Measurements from ENCODE around the gene CFAP45.

CFAP45 gene

DNA sequence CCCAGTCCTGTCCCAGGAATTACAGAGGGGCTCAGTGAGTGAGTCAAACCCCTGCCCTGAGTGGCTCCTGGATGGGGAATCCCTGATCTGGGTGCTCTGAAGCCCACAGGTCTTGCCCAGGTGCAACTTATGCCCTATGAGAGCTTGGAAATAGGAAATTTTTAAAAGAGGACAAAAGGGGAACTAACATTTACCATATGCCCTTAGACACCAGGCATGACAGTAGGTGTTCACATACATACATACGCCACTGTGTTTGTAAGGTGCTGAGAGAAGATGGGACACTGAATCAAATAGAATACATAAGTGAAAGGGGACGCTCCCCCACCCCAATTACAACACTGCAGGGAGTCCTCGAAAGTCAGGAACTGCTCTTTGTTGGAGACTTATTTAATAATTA, 1.4 kb downstream of the CFAP45 start:
- TF ChIP-seq, protein P1, sequence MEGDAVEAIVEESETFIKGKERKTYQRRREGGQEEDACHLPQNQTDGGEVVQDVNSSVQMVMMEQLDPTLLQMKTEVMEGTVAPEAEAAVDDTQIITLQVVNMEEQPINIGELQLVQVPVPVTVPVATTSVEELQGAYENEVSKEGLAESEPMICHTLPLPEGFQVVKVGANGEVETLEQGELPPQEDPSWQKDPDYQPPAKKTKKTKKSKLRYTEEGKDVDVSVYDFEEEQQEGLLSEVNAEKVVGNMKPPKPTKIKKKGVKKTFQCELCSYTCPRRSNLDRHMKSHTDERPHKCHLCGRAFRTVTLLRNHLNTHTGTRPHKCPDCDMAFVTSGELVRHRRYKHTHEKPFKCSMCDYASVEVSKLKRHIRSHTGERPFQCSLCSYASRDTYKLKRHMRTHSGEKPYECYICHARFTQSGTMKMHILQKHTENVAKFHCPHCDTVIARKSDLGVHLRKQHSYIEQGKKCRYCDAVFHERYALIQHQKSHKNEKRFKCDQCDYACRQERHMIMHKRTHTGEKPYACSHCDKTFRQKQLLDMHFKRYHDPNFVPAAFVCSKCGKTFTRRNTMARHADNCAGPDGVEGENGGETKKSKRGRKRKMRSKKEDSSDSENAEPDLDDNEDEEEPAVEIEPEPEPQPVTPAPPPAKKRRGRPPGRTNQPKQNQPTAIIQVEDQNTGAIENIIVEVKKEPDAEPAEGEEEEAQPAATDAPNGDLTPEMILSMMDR (conservative IDR thresholded peaks at IDR 0.05; ENCODE audit: low read depth, low read length): no peak
- DNase-seq (ENCODE audit: low read depth): no peak

DNA sequence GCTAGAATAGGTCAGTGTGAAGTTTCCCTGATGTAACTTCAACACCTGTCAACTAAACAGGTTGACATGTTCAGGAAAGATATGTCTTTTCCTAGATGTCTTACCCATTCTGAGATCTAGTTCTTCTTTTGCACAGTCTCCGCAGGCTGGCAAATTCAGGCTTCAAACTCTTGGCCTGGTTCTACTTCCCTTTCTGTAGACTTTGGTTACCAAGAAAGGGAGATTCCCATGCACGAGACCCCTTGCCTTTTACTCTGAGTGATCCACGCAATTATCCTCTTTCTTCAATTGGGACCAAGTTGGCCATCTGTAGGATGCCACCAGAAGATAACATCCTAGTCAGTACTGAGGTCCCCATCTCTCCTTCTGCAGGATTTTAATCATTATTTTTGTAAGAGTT, 2.0 kb downstream of the CFAP45 start:
- H3K4me3 ChIP-seq (ENCODE audit: low read length): no peak overlapping the region
- TF ChIP-seq, protein P1 (conservative IDR thresholded peaks at IDR 0.05; ENCODE audit: low read depth, low read length): no peak
- no peak for DNase-seq (ENCODE audit: low read depth)

More for the DNA sequence above, 1.4 kb downstream of the CFAP45 start:
- H3K4me3 ChIP-seq (ENCODE audit: low read length): no peak overlapping the region

DNA sequence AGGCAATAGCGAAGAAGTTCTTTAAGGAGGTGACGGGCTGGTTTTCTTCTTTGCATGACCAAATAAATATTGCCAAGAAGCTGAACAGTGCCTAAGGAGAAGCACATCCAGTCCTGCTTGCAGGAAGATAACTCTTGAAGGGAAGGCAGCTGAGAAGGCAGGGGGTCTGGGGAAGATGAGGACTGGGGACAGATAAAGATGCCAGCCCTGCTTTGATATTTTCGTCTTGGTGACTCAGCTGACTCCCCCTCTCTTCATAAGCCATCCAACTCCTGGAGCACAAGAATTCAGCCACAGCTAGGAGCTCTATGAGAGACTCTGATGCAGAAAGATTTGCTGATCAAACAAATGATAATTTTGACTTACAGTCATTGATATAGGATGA, 3.4 kb downstream of the CFAP45 start:
- H3K4me3 ChIP-seq (ENCODE audit: low read length): no peak overlapping the region
- TF ChIP-seq, protein P1 (conservative IDR thresholded peaks at IDR 0.05; ENCODE audit: low read depth, low read length): no peak
- DNase-seq (ENCODE audit: low read depth): no peak

DNA sequence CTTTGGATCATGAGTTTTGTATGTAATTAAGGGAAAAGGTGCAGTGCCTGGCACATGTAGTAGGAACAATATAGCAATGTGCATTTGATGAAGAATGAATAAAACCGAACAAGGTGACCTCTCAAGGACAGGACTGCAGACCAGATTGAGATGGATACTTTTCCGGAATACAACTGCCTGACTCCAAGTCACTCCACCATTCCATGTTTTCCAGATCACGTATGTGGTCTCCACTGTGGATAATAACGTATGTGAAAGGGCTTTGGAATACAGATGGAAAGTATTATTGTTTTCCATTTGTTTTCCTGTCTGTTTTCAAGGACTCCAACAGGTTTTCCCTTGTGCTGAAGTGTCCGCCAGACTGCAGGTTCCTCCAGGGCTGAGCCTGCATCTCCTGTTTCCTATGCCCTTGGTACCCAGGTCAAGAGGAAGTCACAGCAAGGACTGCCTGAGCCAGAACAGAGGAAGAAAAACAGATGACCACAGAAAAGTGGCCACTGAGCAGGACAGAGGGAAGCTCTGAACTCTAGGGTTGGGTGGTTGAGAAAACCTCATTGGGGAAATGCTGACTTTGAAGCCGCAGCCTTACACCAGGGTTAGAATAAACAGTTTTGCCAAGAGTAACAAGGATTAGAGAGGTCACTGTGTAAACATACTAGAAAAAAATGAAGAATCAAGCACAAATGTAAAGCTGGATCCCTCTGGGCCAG, 4.0 kb downstream of the CFAP45 start:
- TF ChIP-seq, protein P1 (conservative IDR thresholded peaks at IDR 0.05; ENCODE audit: low read depth, low read length): no peak
- H3K4me3 ChIP-seq (ENCODE audit: low read length): no peak overlapping the region
- DNase-seq (ENCODE audit: low read depth): no peak

DNA sequence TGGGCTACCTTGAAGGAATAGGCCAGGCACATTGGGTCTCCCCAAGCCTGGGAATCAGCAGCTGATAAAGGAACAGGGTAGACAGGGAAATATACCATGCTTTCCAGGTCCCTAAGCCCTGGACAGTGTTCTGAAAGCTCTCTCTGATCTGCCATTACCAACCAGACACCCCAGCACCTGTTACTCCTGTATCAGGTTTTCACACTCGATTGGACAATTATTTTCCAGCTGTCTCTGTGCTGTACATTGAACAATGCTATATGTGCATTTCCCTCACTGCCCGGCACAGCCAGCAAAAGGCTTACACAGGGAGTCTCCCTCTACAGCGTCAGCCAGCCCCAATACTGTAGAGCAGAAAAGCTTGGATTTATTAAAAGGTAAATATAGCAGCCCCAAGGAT, 4.7 kb downstream of the CFAP45 start:
- no peak overlapping the region for H3K4me3 ChIP-seq (ENCODE audit: low read length)
- TF ChIP-seq, protein P1 (conservative IDR thresholded peaks at IDR 0.05; ENCODE audit: low read depth, low read length): no peak
- DNase-seq (ENCODE audit: low read depth): no peak

DNA sequence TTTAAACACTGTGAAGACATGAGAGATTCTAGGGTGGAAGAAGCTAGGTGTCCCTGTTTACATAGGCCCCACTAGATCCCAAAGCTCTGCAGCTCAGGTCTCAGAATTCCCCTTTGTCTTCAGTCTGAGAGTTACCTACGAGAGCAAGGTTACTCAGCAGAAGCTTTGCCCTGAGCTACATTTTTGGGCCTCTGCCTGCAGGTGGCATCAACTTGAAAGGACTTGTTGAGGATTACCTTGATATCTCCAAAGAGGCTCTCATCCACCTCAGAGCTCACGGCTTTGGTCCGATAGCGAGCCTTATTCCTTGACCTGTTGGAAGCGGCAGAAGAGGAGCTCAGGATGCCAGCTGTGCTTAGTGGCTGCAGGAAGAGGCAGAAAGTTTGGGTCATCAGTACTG, 7.0 kb downstream of the CFAP45 start:
- TF ChIP-seq, protein P1 (conservative IDR thresholded peaks at IDR 0.05; ENCODE audit: low read depth, low read length): peak; percentile 23
- no peak overlapping the region for H3K4me3 ChIP-seq (ENCODE audit: low read length)
- DNase-seq (ENCODE audit: low read depth): no peak
